GM19452 (cell line): ENCODE measurements around the gene FOXI3.
"Not testable (repeated sequence)": the region's sequence is repeated elsewhere in the genome, so short reads cannot be mapped to it uniquely, and the experiment has no call there.

Experiments
- ATAC-seq: cut with Tn5 transposase; IDR thresholded peaks from one replicate; pipeline ENCODE4 v1.9.1; 2021; ENCODE audit not compliant: unreplicated experiment

FOXI3 gene

GRCh38 chr2:88442473-88442872 is 10.0 kb downstream of the FOXI3 start:
- no peak for ATAC-seq

- ATAC-seq, result no peak
Measured at GRCh38 chr2:88442061-88442460, 10.4 kb downstream of the FOXI3 start.

GRCh38 chr2:88437010-88437409 is 15.5 kb downstream of the FOXI3 start:
- no peak for ATAC-seq

- no peak for ATAC-seq
Measured at GRCh38 chr2:88429929-88430328, 22.6 kb downstream of the FOXI3 start.

GRCh38 chr2:88423733-88424132 is 28.8 kb downstream of the FOXI3 start:
- no peak for ATAC-seq

- not testable (repeated sequence) for ATAC-seq
Measured at GRCh38 chr2:88419051-88419450, 33.4 kb downstream of the FOXI3 start.

- ATAC-seq, result no peak
Measured at GRCh38 chr2:88416016-88416663, 36.4 kb downstream of the FOXI3 start.

GRCh38 chr2:88408870-88409269 is 43.6 kb downstream of the FOXI3 start:
- ATAC-seq, result not testable (repeated sequence)

- ATAC-seq, result no peak
Measured at GRCh38 chr2:88400037-88400767, 52.3 kb downstream of the FOXI3 start.

GRCh38 chr2:88398180-88398579 is 54.3 kb downstream of the FOXI3 start:
- ATAC-seq, result no peak
